NCI-H1105 treated with DMSO at 0.1 percent for 48 hours (cell line): ENCODE measurements around the gene DPRX.
"Not testable (repeated sequence)": the region's sequence is repeated elsewhere in the genome, so short reads cannot be mapped to it uniquely, and the experiment has no call there.

ENCODE experiments used
- DNase-seq: peaks from one replicate; lab custom pipeline; 2025; lab: John Stamatoyannopoulos, UW

The DPRX gene

GRCh38 chr19:53646144-53646543 lies 14.3 kb downstream of the DPRX start:
- DNase-seq, result no peak

DNA sequence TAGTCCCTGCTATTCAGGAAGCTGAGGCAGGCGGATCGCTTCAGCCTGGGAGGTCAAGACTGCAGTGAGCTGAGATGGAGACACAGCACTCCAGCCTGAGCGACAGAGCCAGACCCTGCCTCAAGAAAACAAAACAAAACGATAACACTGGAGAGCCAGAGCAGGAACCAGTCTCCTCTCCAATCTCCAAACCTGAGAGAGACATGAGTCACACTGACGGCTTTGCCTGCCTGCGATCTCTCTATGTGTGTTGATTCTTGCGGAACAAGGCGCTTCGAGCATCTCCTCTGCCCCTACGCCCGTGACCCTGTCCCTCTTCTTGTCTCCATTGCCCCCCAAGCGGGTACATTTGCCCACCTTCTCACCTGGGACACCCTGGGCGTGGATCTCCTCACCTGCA lies 15.6 kb downstream of the DPRX start:
- no peak for DNase-seq

DNA sequence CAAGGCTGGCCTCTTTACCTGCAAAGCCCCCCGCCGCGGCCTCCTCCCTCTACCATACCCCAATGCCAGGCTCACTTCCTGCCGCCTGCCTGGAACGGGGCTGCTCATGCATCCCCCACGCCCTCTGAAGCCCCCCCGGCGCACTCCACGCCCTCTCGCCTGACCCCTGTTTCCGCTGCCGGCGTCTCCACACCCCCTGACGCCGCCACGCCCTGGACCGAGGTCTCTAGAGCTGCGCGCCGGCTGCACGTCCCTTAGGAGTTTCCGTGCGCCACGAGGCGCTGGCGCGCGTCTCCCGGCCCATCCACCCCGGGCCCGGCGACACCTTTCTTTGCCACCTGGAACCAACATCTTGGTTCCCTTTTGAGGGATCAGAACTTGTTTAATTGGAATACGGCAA lies 16.0 kb downstream of the DPRX start:
- no peak for DNase-seq

GRCh38 chr19:53649746-53650593 lies 18.2 kb downstream of the DPRX start:
- no peak for DNase-seq

- DNase-seq, result no peak
Observed at GRCh38 chr19:53652476-53652875, 20.7 kb downstream of the DPRX start.

- DNase-seq, result no peak
Observed at GRCh38 chr19:53655042-53655665, 23.4 kb downstream of the DPRX start.

DNA sequence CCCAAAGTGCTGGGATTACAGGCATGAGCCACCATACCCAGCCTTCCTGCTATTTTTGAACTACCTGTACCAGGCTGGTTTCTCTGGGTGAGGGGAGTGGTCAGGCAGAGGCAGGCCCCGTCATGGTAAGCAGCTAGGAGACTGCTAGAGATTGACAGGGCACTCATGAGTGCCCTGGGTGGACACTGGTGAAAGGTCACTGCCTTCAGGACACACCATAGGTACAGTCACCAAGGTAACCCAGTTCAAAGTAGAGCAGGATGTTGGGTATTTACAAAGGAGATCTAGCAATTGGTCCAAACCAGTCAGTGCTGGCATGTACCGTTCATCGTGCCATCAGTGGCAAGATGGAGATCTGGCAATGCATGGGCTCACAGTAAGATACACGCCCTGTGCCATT lies 25.5 kb downstream of the DPRX start:
- DNase-seq, result no peak

DNA sequence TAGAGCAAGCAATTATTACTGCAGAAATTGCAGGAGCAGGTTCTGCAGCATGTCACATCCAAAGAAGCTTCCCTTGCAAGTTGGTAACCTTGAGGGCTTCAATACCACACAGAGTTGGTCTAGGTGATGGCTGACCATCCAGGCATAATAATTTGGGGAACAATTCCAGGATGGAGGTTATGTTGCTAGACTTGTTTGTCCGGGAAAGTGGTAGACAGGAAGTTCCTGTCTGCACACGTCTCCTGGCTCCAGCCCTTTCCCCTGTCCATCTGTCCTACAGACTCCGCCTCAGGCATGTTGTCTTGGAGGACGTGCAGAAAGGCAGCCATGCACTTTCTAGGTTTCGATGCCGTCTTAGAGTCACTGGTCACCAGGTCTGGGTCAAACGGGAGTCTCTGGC lies 26.0 kb downstream of the DPRX start:
- no peak for DNase-seq

DNA sequence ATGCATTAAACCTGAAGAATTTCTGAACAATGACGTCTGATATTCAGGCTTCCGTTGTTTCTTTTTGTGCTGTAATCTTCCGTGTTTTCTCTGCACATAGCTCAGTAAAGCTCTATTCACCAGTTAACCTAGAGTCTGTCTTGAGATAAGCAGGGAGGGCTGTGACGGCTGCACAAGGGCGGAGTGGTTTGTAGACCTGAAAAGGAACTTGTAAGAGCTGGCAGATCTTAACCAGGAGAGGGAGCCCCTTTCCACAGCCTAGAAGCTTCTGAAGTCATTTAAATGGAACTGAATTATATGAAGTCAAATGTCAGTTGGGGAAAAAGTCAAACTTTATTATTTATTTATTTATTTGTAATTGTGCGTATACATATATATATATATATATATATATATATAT lies 27.5 kb downstream of the DPRX start:
- DNase-seq, result no peak

GRCh38 chr19:53660584-53660983 lies 28.8 kb downstream of the DPRX start:
- DNase-seq, result no peak

GRCh38 chr19:53662209-53662608 lies 30.4 kb downstream of the DPRX start:
- no peak for DNase-seq

GRCh38 chr19:53664152-53664551 lies 32.4 kb downstream of the DPRX start:
- DNase-seq, result no peak

GRCh38 chr19:53664760-53665159 lies 33.0 kb downstream of the DPRX start:
- DNase-seq, result no peak

- not testable (repeated sequence) for DNase-seq
Observed at GRCh38 chr19:53666331-53666730, 34.5 kb downstream of the DPRX start.

DNA sequence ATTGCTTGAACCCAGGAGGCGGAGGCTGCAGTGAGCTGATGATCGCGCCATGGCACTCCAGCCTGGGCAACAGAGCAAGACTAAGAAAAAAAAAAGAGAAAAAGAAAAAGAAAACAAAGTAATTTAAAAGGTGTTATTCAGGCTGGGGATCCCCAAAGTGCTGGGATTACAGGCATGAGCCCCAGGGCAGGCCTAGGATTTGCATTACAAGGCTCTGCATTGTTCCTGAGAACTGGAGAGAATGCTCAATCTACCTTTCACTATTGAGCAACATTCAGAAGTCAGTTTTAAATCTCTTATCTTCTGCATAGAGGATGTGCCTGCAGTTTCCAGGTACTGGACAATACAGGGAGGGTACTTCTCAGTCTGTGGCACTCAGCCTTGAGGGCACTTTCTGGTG lies 37.0 kb downstream of the DPRX start:
- DNase-seq, result not testable (repeated sequence)

- no peak for DNase-seq
Observed at GRCh38 chr19:53670345-53670744, 38.5 kb downstream of the DPRX start.

DNA sequence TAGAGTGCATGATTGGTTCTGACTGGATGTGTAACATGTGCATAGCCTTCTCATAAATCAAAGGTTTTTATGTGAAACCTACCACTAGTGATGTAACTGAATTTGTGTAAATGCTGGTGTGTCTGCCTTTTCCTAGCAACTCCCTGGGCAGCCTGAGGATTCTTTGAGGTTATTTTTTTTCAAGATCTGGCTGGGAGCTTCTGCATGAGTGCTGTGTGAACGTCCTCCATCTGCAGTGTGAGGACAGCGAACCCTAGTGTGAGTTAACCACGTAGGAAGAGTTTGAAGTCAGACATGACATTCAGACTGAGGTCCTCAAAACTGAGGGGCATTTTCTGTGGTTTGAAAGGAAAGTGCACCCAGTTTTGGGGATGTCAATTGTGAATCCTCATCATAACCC lies 39.9 kb downstream of the DPRX start:
- DNase-seq, result no peak
